Effector memory CD4-positive, alpha-beta T cell (primary cell): Measurements from ENCODE around the gene APOL2.

ENCODE experiments used
- DNase-seq, 3 donors: peaks; one replicate each; pipeline ENCODE4 v3.0.0-alpha.2; 2020
- H3K27ac ChIP-seq: 2 replicates; pipeline ENCODE4 v1.7.0; 2013; ENCODE audit warnings: mild to moderate bottlenecking, low read length, moderate library complexity; ENCODE audit not compliant: insufficient read depth, poor library complexity, severe bottlenecking
- H3K27me3 ChIP-seq: replicated peaks from 2 replicates; pipeline ENCODE4 v1.7.0; 2013; ENCODE audit warnings: mild to moderate bottlenecking, low read length; ENCODE audit not compliant: insufficient read depth, control insufficient read depth, poor library complexity, severe bottlenecking
- H3K36me3 ChIP-seq: 2 replicates; pipeline ENCODE4 v1.7.0; 2013; ENCODE audit warnings: mild to moderate bottlenecking, low read length, moderate library complexity; ENCODE audit not compliant: control insufficient read depth, insufficient read depth
- H3K4me1 ChIP-seq: 2 replicates; pipeline ENCODE4 v1.7.0; 2013; ENCODE audit warnings: low read length, mild to moderate bottlenecking; ENCODE audit not compliant: control insufficient read depth, insufficient read depth, poor library complexity, severe bottlenecking
- H3K4me3 ChIP-seq: 2 replicates; pipeline ENCODE4 v1.7.0; 2013; ENCODE audit warnings: low read length, low read depth, mild to moderate bottlenecking; ENCODE audit not compliant: insufficient read depth, poor library complexity, severe bottlenecking
- H3K9me3 ChIP-seq: 2 replicates; pipeline ENCODE4 v1.7.0; 2013; ENCODE audit warnings: mild to moderate bottlenecking, low read length, moderate library complexity; ENCODE audit not compliant: control insufficient read depth

The APOL2 gene

GRCh38 chr22:36180928-36181327 is 58.4 kb downstream of the APOL2 start:
- Histone ChIP-seq H3K36me3 (no peaks in the 10 kb centered on the region), H3K4me1 (peaks cover 4% of the 10 kb centered on the region), H3K4me3 (no peak overlapping the region), H3K27ac (no peak overlapping the region), H3K9me3 (no peaks in the 10 kb centered on the region), H3K27me3 (no peaks in the 10 kb centered on the region)
- DNase-seq, result no peak

- H3K27ac ChIP-seq, result no peak overlapping the region
- H3K36me3 ChIP-seq, result no peaks in the 10 kb centered on the region
- DNase-seq, result peak; percentile 61 to 75 (median 75)
- H3K4me1 ChIP-seq, result peaks cover 4% of the 10 kb centered on the region
- H3K4me3 ChIP-seq, result no peak overlapping the region
- H3K27me3 ChIP-seq, result no peaks in the 10 kb centered on the region
- no peaks in the 10 kb centered on the region for H3K9me3 ChIP-seq
These were observed 59.1 kb downstream of the APOL2 start for GRCh38 chr22:36180038-36180880.

- H3K27me3 ChIP-seq, result no peaks in the 10 kb centered on the region
- H3K4me3 ChIP-seq, result no peak overlapping the region
- no peak overlapping the region for H3K27ac ChIP-seq
- H3K36me3 ChIP-seq, result no peaks in the 10 kb centered on the region
- DNase-seq, result no peak
- H3K9me3 ChIP-seq, result no peaks in the 10 kb centered on the region
- peaks cover 4% of the 10 kb centered on the region for H3K4me1 ChIP-seq
These were observed 62.2 kb downstream of the APOL2 start for GRCh38 chr22:36177160-36177559.
